Erythroblast (primary cell): ENCODE measurements around the gene DNAJB12.

Experiments
- GATA1 ChIP-seq: IDR thresholded peaks from 2 replicates; pipeline ENCODE4 v1.6.1; 2011; ENCODE audit warnings: low read depth, mild to moderate bottlenecking, control low read depth, low read length, moderate library complexity
- POLR2A ChIP-seq: IDR thresholded peaks from 2 replicates; pipeline ENCODE4 v1.6.1; 2011; ENCODE audit warnings: mild to moderate bottlenecking, low read length

- TF ChIP-seq POLR2A, result no peak
- TF ChIP-seq GATA1, result no peak
Observed at GRCh38 chr10:72295330-72295910, 59.3 kb downstream of the DNAJB12 start.
